Epithelial cell of prostate (primary cell): ENCODE results near the gene HEATR3.
A peak's percentile ranks its signal among the peaks of the same experiment; 100 is the strongest.

Source experiments
- DNase-seq: peaks from one replicate; pipeline ENCODE4 v3.0.0-alpha.2; 2011; ENCODE audit warnings: low read depth, low spot score
- H3K27ac ChIP-seq: fragments of 450-650 bp; 2 replicates; pipeline ENCODE4 v1.5.1; 2017; ENCODE audit warnings: mild to moderate bottlenecking

The HEATR3 gene

DNA sequence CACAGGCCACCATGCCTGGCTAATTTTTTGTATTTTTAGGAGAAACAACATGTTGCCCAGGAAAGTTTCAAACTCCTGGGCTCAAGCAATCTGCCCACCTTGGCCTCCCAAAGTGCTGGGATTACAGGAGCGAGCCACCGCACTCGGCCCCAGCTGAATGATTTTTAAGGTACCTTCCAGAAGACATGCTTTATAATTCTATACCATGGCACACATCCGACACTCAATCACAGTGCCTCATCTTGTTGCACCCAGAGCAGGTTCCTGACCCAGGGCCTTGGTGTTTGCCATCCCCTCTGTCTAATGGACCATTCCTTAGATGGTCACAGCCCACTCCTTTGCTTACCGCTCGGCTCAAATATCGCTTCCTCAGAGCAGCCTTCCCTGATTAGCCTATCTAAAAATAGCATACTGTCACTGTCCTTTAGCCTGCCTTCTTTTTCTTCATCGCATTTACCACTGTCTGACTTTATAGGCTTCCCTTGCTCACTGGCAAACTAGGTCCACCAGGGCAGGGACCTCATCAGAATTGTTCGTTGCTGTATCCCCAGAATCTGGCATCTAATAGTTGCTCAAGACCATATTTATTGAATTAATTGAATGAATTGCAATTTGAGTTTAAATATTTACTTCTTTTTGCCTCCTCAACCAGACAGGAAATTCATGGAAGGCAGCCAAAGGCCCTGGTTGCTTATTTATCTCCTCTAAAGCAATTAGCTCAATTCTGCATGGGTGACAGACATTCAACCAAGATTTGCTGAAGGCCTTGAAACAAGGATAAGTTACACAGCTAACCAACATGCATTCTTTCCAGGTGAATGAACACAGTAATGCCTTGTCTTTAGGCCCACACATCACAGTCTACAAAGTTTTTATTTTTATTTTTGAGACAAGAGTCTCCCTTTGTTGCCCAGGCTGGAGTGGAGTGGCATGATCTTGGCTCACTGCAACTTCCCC is 81.0 kb downstream of the HEATR3 start:
- H3K27ac ChIP-seq: no peak overlapping the region
- DNase-seq: no peak

DNA sequence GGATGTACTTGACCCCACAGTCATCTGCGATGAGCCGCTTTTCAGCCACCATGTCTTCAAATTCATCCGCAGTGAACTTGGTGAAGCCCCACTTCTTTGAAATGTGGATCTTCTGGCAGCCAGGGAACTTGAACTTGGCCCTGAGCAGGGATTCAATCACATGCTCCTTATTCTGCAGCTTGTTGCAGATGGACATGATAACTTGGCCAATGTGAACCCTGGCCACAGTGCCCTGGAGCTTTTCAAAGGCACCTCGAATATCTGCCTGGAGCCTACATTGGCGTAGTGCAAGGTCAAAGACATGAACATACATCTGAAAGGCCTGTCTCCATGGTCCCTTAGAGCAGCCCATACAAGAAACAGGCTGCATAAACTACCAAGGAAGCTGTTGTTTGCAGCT is 85.6 kb downstream of the HEATR3 start:
- no peak for DNase-seq
- no peak overlapping the region for H3K27ac ChIP-seq

DNA sequence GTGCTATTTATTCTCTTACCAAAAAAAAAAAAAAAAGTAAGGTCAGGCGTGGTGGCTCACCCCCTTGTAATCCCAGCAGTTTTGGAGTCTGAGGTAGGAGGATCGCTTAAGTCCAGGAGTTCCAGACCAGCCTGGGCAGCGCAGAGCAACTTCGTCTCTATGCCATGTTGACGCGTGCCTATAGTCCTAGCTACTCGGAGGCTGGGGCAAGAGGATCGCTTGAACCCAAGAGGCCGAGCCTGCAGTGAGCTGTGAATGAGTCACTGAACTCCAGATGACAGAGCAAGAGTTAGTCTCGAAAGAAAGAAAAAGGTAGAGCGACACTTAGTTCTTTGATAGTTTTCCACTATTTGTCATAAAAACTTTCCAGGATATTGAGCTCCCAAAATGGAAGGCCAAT is 86.0 kb downstream of the HEATR3 start:
- DNase-seq: no peak
- no peak overlapping the region for H3K27ac ChIP-seq

DNA sequence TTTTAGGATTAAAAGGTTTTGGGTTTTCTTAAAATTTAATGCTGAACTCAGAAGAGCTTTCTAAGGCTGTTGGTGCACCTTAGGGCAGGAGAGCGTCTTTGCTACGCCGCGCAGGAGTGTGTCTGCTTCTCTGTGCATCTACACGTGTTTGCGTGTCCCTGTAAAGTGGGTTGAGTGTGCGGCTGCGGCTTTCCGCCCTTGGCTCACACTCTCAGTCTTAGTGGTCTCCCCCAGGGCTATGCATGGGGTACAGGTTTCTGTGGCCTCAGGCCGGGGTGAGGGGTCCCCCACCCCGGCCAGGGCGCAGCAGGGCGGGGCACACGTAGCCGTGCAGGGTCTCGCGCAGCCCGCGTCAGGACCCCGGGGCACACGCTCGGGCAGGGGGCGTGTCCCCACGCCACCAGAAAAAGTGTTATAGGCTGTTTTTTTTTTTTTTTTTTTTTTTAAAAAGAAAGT is 86.6 kb downstream of the HEATR3 start:
- no peak for DNase-seq
- peak overlapping the region; percentile 81 for H3K27ac ChIP-seq

DNA sequence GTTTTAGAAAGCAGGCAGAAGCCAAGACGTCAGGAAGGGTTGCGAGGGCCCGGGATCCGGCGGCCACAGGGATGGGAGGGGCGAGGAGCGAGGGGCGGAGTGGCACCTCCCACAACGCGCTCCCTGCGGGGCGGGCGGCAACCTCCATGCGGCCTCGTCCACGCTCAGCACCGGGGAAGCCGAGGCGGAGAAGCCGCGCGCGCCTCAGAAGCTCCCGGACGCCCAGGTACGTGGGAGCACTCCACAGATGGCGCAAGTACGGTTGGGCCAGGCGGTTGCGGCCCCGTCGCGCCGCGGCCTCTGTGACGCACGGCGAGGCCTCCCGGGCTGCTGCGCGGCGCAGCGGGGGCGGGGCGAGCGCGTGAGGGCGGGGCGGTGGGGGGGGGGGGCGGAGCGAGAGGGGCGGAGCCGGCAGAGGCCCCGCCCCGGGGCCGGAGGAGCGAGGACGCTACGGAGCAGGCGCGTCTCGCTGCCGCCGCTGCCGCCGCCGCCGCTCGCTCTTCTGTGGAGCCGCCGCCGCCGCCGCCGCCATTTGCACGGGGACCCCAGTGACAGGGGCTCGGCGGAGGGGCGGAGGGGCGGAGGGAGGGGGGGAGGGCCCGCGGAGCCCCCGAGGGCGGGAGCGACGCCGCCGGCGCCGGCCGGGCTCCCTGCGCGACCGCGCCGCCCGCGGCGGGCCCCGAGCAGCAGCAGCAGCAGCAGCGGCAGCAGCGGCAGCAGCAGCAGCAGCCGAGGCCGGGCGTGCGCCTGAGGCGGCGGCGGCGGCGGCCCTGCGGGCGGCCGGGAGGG is 87.2 kb downstream of the HEATR3 start, which contains the start of gene TENT4B:
TENT4B (plus strand) TSS at position 500 of the 789 bp plus-strand sequence. CDS start 316 bp downstream, outside the sequence.
- DNase-seq: peak; percentile 27
- peak within 1 kb of the TSS; percentile 81 for H3K27ac ChIP-seq

DNA sequence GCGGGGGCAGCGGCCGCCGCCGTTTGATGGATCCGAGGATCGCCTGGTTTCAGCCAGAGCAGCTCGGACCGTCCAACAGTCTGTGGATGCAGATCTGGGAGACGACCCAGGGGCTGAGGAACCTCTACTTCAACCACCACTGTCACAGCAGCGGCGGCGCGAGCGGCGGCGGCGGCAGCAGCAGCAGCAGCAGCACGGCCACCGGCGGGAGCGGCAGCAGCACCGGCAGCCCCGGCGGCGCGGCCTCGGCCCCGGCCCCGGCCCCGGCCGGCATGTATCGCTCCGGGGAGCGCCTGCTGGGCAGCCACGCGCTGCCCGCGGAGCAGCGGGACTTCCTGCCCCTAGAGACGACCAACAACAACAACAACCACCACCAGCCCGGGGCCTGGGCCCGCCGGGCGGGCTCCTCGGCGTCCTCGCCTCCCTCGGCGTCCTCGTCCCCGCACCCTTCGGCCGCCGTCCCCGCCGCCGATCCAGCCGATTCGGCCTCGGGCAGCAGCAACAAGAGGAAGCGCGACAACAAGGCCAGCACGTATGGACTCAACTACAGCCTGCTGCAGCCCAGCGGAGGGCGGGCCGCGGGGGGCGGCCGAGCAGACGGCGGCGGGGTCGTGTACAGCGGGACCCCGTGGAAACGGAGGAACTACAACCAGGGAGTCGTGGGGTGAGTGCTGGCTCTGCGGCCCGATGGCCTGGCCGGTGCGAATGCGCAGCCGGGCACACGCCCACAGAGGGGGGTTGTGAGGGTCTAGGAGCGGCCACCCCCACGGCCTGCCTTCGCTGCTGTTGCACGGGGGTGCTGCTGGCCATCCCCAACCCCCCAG is 88.0 kb downstream of the HEATR3 start:
- no peak for DNase-seq
- peak overlapping the region; percentile 81 for H3K27ac ChIP-seq

DNA sequence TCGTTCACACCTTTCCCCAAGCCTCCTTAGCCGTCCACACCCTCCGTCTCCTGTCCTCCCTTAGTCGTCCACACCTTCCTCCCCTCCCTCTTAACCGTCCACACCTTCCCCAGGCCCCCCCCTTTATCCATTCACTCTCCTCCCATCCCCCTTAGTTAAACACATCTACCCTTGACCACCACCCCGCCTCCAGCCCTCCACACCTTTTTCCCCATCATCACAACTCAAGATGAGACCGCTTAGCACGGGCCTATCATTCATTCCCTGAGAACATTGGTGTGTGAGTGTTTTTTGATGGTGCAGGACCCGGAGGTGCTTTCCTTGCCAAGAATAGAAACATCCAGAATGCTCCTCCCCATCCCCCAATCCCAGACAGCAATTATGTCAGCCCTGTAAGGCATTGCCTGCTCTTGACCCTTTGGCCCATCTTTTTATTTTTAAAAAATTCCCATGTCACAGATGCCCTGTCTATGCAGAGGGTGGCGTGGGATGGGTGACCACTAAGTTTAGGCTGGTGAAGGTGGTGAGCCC is 88.7 kb downstream of the HEATR3 start:
- peak overlapping the region; percentile 81 for H3K27ac ChIP-seq
- no peak for DNase-seq

DNA sequence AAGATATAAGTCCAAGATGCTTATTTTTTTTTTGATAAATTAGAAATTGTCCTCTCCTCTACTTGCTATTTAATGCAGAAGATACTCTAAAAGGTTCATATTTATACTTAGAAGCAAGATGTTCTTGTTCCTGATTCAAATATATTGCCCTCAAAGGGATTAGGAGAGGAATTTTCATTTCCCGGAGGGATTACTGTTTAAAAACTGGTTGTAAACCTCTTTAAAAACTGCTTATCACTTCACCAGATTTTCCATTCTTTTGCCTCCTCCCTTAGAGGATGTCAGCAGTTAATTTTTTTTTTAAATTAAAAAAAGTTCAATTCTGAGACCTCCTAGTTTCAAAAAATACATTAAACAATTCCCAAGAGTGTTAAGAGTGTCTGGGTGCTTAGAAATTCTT is 90.2 kb downstream of the HEATR3 start:
- DNase-seq: no peak
- no peak overlapping the region for H3K27ac ChIP-seq
